Upper lobe of left lung (tissue), 6 donors: ENCODE data around the gene SAMD3. TPM values are rescaled to one million over a fixed set of nuclear protein-coding genes. Genes with fewer than 3 reads are reported as not detected.
"Not testable (repeated sequence)": the region's sequence is repeated elsewhere in the genome, so short reads cannot be mapped to it uniquely, and the experiment has no call there.

Source experiments
- ATAC-seq, 2 donors: fragments of 200-7000 bp; cut with Tn5 transposase; one replicate each; pipeline ENCODE4 v1.9.1; 2022; ENCODE audit warnings: mild to moderate bottlenecking in 2 of 2, moderate library complexity in 2 of 2; ENCODE audit not compliant: low FRiP score in 2 of 2
- DNase-seq, 2 donors: peaks; one replicate each; pipeline ENCODE4 v3.0.0-alpha.2; 2019 to 2020
- H3K27ac ChIP-seq, 4 donors: fragments of 200-600 bp; sonication (generic); one replicate each; pipeline ENCODE4 v1.5.1; 2016 to 2019
- H3K27me3 ChIP-seq, 4 donors: fragments of 200-600 bp; sonication (generic); one replicate each; pipeline ENCODE4 v1.5.1; 2017 to 2019
- H3K36me3 ChIP-seq, 4 donors: fragments of 200-600 bp; sonication (generic); one replicate each; pipeline ENCODE4 v1.5.1; 2016 to 2019
- H3K4me1 ChIP-seq, 4 donors: fragments of 200-600 bp; sonication (generic); one replicate each; pipeline ENCODE4 v1.5.1; 2018 to 2019
- H3K4me3 ChIP-seq, 4 donors: fragments of 200-600 bp; sonication (generic); one replicate each; pipeline ENCODE4 v1.5.1; 2017 to 2019; ENCODE audit warnings: mild to moderate bottlenecking in 2 of 4, moderate library complexity in 1 of 4
- H3K9me3 ChIP-seq, 4 donors: fragments of 200-600 bp; sonication (generic); one replicate each; pipeline ENCODE4 v1.5.1; 2018 to 2019
- EP300 ChIP-seq, 4 donors: sonication (generic); formaldehyde crosslinking; IDR thresholded peaks; one replicate each; pipeline ENCODE4 v1.5.1; 2017; ENCODE audit warnings: antibody characterized with exemption in 4 of 4, control low read depth in 2 of 4
- POLR2A ChIP-seq, 4 donors: fragments of 450-650 bp; IDR thresholded peaks; one replicate each; pipeline ENCODE4 v1.5.1; 2016 to 2017; ENCODE audit warnings: antibody characterized with exemption in 4 of 4, mild to moderate bottlenecking in 2 of 4
- POLR2AphosphoS5 ChIP-seq, 2 donors: sonication (generic); formaldehyde crosslinking; IDR thresholded peaks; one replicate each; pipeline ENCODE4 v1.5.1; 2017; ENCODE audit warnings: antibody characterized with exemption in 2 of 2
- WGBS, 2 donors: methylation state at CpG; one replicate each; pipeline ENCODE4 v1.1.5; 2017 to 2018; 5-methylcytosine and 5-hydroxymethylcytosine counted together
- total RNA-seq, 6 donors: library from RNA; depleted of rRNA in 4 of 6; stranded (reverse); fragments of >200 nt in 4 of 6; gene quantifications; one replicate each; pipeline versions ENCODE4 v1.1.0 to v1.2.1, GENCODE V29; 2016 to 2021
- TF ChIP-seq, protein P1 (sequence below), 6 experiments: fragments of 450-650 bp in 4 of 6; fragments of 200-600 bp in 2 of 6; sonication (generic) in 2 of 6; IDR thresholded peaks; one replicate each; pipeline ENCODE4 v1.5.1; 2016 to 2019; ENCODE audit warnings: antibody characterized with exemption in 6 of 6
- donor health status: DM: no; HTN: no; CAD: no; lungs with moderate emphysema.
- donor health status: DM: no; HTN: yes; CAD: no; lungs with severe emphysema.

The SAMD3 gene
- total RNA-seq, 6 donors from 2014 or later = 2.8 to 11.4 (median 5.2) TPM

DNA sequence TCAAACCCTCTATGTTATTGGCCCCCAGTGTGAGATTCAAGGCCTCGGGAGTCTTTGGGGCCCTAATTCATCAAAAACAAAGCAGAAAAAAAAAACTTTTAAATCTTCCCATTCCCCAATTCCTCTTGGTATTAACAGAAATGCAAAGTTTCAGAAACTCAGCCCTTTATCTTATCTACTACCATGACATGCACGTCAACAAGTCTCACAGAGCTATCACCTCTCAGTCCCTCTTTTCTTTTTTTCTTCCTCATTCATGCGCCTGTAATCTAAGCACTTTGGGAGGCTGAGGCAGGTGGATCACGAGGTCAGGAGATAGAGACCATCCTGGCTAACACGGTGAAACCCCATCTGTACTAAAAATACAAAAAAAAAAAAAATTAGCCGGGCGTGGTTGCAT lies 22.7 kb downstream of the SAMD3 start:
- ATAC-seq (no peak), DNase-seq (no peak)
- WGBS, 2 donors = 62 to 82% methylated on average over 7 of the region's 7 CpGs
- TF ChIP-seq POLR2AphosphoS5 (IDR thresholded peaks at IDR 0.05) (no peak), POLR2A (IDR thresholded peaks at IDR 0.05) (no peak)
- Histone ChIP-seq H3K27me3 (no peaks in the 10 kb centered on the region), H3K27ac (no peak overlapping the region), H3K4me1 (no peaks in the 10 kb centered on the region), H3K4me3 (no peak overlapping the region), H3K9me3 (no peaks in the 10 kb centered on the region), H3K36me3 (no peaks in the 10 kb centered on the region)

DNA sequence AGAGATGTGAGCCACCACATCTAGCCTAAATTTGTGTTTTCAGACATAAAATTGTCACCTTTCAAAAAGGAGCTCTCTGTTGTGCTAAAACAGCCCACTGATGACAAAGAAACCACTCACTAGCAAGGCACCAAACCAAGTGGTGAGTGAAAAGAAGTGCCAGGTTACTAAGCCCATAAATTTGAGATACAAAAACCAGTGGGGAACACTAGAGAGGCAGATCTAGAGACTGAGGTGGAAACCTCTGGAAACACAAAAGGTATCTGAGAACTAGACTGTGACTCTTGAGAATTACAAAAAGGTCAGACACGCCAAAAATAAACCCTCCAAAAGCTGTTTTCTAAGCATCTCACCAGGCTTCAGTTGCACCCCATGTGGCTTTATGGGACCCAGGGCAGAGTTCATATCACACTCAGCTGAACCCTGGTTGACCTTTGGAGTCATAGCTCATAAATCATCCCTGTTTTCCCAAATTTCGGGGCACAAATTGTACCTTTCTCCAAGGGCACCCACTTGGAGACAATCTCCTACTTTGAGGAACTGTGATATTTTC lies 24.2 kb downstream of the SAMD3 start:
- Histone ChIP-seq H3K27ac (no peak overlapping the region), H3K4me3 (no peak overlapping the region)
- ATAC-seq = no peak

DNA sequence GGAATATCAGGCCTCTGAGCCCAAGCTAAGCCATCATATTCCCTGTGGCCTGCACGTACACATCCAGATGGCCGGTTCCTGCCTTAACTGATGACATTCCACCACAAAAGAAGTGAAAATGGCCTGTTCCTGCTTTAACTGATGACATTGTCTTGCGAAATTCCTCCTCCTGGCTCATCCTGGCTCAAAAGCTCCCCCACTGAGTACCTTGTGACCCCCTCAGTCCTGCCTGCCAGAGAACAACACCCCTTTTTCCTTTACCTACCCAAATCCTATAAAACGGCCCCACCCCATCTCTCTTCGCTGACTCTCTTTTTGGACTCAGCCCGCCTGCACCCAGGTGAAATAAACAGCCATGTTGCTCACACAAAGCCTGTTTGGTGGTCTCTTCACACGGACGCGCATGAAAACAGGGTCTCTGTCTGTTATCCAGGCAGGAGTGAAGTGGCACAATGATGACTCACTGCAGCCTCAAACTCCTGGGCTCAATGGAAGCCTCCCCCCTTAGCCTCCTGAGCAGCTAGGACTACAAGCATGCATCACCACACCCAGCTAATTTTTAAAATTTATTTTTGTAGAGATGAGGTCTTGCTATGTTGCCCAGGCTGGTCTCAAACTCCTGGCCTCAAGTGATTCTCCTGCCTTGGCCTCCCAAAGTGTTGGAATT lies 24.8 kb downstream of the SAMD3 start:
- not testable (repeated sequence) for H3K27ac ChIP-seq, H3K4me3 ChIP-seq, DNase-seq, H3K4me1 ChIP-seq, H3K9me3 ChIP-seq, ATAC-seq, H3K36me3 ChIP-seq, H3K27me3 ChIP-seq
- WGBS, 2 donors = 92 to 94% methylated on average over 9 of the region's 9 CpGs

More for the DNA sequence above, 24.2 kb downstream of the SAMD3 start:
- no peak for TF ChIP-seq POLR2A (IDR thresholded peaks at IDR 0.05)
- no peak for TF ChIP-seq POLR2AphosphoS5 (IDR thresholded peaks at IDR 0.05)
- TF ChIP-seq EP300 (IDR thresholded peaks at IDR 0.05) = no peak
- TF ChIP-seq, protein P1, sequence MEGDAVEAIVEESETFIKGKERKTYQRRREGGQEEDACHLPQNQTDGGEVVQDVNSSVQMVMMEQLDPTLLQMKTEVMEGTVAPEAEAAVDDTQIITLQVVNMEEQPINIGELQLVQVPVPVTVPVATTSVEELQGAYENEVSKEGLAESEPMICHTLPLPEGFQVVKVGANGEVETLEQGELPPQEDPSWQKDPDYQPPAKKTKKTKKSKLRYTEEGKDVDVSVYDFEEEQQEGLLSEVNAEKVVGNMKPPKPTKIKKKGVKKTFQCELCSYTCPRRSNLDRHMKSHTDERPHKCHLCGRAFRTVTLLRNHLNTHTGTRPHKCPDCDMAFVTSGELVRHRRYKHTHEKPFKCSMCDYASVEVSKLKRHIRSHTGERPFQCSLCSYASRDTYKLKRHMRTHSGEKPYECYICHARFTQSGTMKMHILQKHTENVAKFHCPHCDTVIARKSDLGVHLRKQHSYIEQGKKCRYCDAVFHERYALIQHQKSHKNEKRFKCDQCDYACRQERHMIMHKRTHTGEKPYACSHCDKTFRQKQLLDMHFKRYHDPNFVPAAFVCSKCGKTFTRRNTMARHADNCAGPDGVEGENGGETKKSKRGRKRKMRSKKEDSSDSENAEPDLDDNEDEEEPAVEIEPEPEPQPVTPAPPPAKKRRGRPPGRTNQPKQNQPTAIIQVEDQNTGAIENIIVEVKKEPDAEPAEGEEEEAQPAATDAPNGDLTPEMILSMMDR (IDR thresholded peaks at IDR 0.05) = no peak
- H3K4me1 ChIP-seq = no peaks in the 10 kb centered on the region
- 80 to 81% methylated on average over 2 of the region's 2 CpGs for WGBS, 2 donors
- H3K36me3 ChIP-seq = no peaks in the 10 kb centered on the region
- H3K27me3 ChIP-seq = no peaks in the 10 kb centered on the region
- no peak for DNase-seq
- H3K9me3 ChIP-seq = no peaks in the 10 kb centered on the region

DNA sequence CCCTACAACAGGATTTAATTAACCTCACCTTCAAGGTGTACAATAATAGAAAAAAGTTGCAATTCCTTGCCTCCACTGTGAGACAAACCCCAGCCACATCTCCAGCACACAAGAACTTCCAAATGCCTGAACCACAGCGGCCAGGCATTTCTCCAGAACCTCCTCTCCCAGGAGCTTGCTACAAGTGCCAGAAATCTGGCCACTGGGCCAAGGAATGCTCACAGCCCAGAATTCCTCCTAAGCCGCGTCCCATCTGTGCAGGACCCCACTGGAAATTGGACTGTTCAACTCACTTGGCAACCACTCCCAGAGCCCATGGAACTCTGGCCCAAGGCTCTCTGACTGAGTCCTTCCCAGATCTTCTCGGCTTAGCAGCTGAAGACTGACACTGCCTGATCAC lies 28.3 kb downstream of the SAMD3 start:
- not testable (repeated sequence) for H3K36me3 ChIP-seq, H3K27ac ChIP-seq, H3K4me1 ChIP-seq, H3K4me3 ChIP-seq, H3K27me3 ChIP-seq, DNase-seq, ATAC-seq, H3K9me3 ChIP-seq
- 76 to 81% methylated on average over 3 to 4 of the region's 4 CpGs for WGBS, 2 donors

DNA sequence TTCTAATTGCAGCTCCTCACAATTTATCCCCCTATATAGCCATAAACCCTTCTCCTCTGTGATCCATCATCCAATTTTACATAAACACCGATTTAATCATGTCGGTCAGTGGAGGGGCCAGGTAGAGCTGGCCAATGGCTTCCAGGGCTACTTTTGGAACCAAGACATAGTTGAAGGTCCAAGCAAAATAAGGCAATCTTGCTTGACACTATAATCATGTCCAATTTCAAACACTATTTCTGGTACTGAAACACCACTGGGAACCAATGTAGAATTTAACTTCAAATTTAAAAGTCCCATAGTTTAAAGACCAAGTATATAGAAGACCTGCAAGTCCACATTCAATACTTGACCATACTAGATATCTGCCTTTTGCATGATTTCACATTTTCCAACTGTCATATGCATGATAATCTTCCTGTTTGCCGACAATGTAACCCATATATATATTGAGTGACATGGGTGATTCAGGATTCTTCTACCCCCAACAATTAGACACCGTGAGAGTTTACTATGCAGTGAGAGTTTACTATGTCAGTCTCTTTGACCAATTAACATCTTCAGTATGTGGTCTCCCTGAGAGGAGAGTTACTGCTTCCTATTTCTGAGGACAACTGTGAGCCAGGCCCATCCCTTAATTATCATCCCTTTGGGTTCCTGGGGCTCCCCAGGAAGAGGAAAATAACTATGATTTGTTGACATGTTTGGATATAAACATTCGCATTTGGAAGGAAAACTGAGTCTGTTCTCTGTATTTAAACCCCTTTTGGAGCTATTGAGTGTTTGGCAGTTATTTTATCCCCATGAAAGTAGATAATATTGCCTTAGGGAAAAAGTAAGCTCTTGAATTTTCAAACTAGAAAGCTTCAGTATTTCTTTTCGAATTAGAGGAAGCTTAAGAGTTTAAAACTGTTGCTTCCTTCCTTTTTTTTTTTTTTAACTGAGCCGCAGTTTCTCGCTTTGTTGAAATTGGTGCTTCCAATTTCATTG lies 31.8 kb downstream of the SAMD3 start:
- Histone ChIP-seq H3K36me3 (no peaks in the 10 kb centered on the region), H3K4me3 (no peak overlapping the region), H3K9me3 (no peaks in the 10 kb centered on the region), H3K4me1 (no peaks in the 10 kb centered on the region), H3K27me3 (no peaks in the 10 kb centered on the region), H3K27ac (no peak overlapping the region)
- ATAC-seq = no peak
- 48 to 66% methylated on average over 8 of the region's 8 CpGs for WGBS, 2 donors
- DNase-seq = no peak
- TF ChIP-seq, protein P1 (IDR thresholded peaks at IDR 0.05) = no peak
- no peak for TF ChIP-seq POLR2AphosphoS5 (IDR thresholded peaks at IDR 0.05)
- TF ChIP-seq POLR2A (IDR thresholded peaks at IDR 0.05) = no peak
- TF ChIP-seq EP300 (IDR thresholded peaks at IDR 0.05) = no peak
